ENCODE results near the gene MACO1.
"Not testable (repeated sequence)": the region's sequence is repeated elsewhere in the genome, so short reads cannot be mapped to it uniquely, and the experiment has no call there.

MACO1 gene

DNA sequence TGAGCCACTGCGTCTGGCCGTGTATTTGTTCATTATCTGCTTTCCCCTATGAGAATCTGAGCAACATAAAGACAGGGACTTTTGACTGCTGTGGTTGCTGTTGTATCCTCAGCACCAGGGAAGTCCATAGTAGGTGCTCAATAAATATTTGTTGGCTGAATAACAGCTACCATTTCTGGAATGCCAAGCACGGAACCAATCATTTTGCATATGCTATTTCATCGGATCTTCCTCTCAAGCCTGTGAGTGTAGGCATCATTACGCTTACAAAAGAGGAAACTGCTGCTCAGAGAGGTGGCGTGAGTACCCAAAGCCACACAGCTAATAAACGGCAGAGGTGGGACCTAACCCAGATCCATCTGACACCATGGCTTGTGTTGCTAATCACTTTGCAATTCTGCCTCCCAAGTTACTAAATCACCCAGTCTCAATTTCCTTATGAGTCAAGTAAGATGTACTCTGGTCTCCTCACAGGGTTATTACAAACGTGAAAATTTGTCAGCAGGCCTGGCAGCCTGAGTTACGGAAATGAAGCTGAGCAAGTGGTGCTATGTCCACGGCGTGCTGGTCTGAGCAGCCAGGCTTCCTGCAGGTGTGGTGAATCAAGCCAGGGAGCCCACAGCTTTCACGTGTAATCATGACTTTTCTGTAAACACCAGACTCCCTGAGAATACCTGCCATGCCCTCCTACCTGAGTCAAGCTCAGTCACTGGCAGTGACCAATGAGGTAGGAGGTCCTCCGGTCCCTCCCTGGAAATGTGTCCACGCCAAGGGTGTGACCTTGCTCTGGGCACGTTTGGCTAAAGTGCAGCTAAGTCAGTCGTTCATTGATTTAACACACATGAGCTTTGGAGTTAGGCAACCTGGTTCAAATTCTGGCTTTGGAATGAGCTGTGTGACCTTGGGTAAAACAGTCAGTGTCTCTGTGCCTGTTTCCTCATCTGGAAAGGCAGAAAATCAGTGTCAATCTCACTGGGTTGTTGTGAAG lies 5.3 kb upstream of the MACO1 start:
- no peak for DNase-seq

GRCh38 chr1:25427696-25428095 lies 3.0 kb upstream of the MACO1 start:
- DNase-seq: no peak

DNA sequence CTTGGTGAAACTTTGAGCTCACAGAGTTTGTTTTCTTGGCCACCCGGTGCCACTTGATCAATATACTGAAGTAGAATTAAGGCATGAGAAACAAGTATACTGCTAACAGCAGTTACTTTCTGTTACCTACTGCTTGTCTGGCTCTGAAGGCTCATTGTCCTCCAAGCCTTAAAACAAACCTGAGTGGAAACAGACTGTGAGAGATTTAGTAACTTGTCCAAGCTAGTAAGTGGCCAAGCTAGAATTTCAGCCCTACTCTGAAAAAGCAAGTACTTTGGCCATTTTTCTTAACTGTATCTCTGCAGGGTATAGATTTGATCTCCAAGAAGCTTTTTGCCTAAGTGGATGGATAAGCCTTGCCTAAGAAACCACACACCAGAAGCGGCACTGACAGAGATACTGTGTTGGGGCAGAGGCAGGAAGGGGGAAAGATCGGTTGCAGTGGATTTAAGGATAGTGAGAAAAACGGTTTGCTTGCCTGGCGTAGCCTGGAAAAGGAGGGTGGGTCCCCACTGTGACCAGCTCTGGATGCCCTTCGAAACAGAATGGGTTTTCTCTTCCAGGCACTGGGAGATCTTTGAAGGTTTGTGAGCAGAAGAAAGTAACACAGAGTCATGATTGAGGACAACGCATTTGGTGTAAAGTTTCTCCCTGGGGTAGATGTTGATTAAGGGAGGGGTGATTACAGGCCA lies 2.1 kb upstream of the MACO1 start:
- no peak for DNase-seq

- DNase-seq: no peak
These were observed 527 bp downstream of the MACO1 start for GRCh38 chr1:25430967-25431881.

GRCh38 chr1:25431955-25432719 lies 1.4 kb downstream of the MACO1 start:
- no peak for DNase-seq

DNA sequence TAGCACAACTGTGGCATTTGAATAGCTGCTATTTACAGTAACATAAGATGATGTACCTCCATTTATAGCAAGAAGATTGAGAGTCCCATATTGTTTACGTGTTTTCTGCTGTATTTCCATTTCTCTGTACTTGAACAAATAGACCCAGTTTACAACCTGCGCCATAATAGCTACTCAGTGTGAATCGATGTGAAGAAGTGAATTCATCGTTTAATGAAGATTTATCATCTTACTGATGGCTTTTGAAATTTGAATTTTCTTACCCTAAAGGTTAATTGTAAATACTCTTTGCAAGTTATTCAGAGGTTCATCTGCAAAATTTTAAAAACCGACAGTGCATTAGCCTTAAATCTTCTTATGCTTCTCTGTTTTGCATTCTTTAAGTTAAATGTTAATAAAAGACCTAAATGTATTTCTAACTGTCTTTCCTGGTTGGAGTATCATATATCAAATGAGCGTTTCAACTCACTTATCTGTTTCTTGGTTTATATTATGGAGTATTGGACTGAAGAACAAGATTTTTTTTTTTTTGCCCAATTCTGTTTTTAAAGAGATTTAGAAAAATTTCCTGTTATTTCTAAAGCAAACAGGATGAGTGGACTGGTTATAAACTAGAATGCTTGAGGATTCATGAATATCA lies 2.2 kb downstream of the MACO1 start:
- no peak for DNase-seq

DNA sequence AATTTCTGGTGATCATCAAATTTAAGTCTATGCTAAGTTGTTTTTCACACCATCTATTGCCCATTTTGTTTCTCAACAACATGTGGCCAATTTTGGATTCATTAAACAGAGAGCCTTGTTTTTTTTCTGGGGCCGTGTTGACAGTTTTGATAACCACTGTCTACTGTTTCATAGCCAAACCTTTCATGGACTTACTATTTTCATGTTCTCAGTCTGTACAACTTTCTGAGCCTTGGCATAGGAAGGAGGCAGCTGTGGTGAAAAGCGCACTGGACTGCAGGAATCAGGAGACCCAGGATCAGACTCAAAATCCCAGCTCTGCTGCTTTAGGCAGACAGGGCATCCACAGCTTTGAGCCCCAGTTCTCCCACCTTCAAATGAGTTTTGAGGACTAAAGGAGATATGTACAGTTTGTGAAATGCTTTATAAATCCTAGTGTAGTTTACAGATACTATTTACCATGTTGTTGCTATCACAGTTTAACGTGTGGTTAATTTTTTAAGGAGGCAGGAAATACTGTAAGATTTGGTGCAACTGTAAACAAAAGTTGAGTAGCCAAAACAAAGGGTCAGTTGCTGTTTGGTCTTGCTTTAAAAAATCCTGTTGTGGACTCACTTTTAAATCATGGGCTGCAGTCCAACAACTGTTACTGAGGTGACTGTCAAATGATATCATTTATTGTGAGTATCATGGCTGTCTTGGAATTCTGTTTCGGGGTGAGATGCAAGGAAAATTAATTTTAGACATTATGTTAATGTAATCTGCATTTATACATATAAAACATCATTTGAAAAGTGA lies 2.9 kb downstream of the MACO1 start:
- no peak for DNase-seq

DNA sequence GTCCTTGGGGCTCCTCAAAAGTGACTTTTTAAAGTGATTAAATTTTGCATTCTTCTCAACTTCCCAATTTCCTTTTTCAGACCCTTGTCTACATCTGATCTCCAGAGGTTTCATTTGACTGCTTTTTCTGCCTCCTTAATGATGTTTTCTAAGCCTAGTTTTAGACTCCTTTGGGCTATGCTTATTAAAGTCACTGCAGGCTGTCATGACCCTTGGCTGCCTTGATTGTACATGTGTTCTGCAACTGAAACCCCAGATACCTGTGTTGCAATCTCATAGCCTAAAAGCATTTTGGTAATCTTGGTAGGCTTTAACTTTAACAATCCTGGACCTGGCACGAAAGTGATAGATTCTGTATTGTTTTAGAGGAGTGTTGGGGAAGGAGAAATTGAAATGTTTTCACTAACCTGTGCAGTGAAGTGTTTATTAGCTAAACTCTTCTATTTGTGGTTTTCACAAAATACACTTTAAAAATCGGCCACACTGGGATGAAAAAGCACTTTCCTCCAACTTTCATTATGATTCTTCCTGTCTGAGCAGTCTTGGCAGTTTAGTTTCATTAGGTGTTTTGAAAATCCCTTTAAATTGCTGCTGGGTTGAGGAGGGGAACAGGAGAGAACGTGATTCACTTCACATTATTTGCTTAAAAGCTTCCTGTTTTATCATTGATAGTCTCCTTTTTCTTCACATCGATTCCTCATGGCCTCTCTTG lies 4.9 kb downstream of the MACO1 start:
- DNase-seq: no peak

GRCh38 chr1:25437672-25438071 lies 7.0 kb downstream of the MACO1 start:
- DNase-seq: no peak

GRCh38 chr1:25439287-25439686 lies 8.6 kb downstream of the MACO1 start:
- no peak for DNase-seq

DNA sequence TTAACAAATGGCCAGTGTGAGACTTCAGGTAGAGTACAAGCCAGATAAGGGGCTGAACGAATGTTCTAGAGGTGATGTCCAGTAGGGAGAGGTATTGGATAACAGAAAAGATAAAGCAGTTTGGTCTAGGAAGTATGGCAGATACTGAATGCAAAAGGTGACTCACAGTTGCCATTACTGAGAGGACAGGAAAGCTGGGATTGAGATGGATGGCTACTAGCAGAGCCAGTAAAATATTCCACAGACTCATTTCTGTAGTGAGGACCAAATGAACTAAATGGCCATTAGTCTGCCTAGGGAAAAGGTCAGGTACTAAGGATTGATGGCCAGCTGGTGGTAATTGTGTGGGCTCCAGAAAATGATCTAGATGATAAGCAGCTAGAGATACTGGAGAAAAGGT lies 11.5 kb downstream of the MACO1 start:
- no peak for DNase-seq

DNA sequence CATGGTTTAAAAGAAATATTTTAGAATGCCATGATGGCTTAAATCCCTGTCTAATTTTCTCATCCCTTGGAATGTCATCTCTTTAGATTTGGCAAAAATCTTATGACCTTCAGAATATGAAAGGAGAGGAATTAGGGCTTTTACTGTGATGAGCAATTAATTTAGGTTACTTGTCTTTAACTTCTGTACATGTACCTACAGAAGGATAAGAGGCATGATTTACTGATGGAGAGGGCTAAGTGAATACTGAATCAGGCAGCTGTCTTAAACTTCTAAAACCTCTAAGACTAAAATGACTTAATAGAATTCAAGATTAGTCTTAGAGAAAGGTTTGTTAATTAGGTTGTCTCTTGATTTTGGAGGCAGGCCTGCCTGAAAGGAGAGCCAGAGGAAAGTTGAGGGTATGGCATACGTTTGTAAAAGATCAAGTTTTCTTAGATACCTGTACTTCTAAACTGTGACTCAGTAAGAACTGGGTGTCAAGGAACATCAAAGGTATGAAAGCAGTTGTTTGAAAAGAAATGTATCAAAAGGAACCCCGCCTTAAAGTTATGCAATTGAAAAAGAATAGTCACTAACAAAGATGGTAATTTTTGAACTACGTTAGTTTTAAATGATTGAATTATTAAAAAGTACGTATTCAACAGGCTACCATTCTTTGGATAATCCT lies 12.5 kb downstream of the MACO1 start:
- DNase-seq: no peak

DNA sequence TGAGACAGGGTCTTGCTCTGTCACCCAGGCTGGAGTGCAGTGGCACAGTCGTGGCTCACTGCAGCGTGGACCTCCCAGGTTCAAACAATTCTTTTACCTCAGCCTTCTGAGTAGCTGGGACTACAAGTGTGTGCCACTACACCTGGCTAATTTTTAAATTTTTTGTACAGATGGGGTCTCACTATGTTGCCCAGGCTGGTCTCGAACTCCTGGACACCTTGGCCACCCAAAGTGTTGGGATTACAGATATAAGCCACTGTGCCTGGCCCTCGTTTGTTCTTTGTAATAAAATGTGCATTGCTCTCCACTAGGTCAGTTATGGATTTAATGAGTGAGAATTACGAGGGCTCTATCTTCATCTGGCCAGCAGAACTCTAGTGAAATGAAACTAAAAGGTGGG lies 13.9 kb downstream of the MACO1 start:
- DNase-seq: not testable (repeated sequence)

GRCh38 chr1:25445993-25446538 lies 15.4 kb downstream of the MACO1 start:
- no peak for DNase-seq

- DNase-seq: no peak
These were observed 16.9 kb downstream of the MACO1 start for GRCh38 chr1:25447547-25447946.

GRCh38 chr1:25450891-25451290 lies 20.2 kb downstream of the MACO1 start:
- DNase-seq: no peak

DNA sequence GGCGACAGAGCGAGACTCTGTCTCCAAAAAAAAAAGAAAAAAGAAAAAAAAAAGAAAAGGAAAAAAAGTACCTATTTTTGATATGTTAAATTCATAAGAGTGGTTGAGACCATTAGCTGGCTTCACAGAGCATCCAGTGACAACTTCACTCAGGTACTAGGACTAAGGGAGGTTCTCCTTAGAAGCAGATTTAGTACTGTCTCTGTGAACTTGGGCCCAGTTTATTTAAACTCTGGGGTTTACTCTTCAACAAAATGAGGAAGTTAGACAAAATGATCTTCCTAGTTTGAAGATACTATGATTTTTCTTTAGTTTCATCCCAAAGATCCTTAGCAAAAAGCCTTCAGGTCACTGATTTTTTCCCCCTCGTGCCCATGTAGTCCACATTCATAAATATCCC lies 21.2 kb downstream of the MACO1 start:
- DNase-seq: no peak

- no peak for DNase-seq
These were observed 25.8 kb downstream of the MACO1 start for GRCh38 chr1:25456502-25456901.

All from activated T-cell treated with anti-CD3 and anti-CD28 coated beads, Interleukin-2, amount 50 U/mL, for 1 hour (primary cell).